Measurements from ENCODE around the gene GMEB1.

- TF ChIP-seq CTCF (IDR thresholded peaks at IDR 0.05; ENCODE audit: poor library complexity, severe bottlenecking) = no peak
- no peak for TF ChIP-seq POLR2AphosphoS5 (IDR thresholded peaks at IDR 0.05)
- no peak for TF ChIP-seq SMC3 (conservative IDR thresholded peaks at IDR 0.05; ENCODE audit: poor library complexity)
- no peak for TF ChIP-seq EZH2 (IDR thresholded peaks at IDR 0.05; ENCODE audit: borderline replicate concordance, insufficient read depth, low read length, poor library complexity, severe bottlenecking)
- no peak for TF ChIP-seq REST (IDR thresholded peaks at IDR 0.05; ENCODE audit: borderline replicate concordance)
Observed at GRCh38 chr1:28720376-28720775, 51.8 kb downstream of the GMEB1 start.
